ENCODE results near the gene CAMK2G. TPM values are rescaled to one million over a fixed set of nuclear protein-coding genes. Genes with fewer than 3 reads are reported as not detected.

Gene CAMK2G
- total and polyA plus RNA-seq, 2 experiments from 2014 or later, result 24.3 to 25.7 TPM

DNA sequence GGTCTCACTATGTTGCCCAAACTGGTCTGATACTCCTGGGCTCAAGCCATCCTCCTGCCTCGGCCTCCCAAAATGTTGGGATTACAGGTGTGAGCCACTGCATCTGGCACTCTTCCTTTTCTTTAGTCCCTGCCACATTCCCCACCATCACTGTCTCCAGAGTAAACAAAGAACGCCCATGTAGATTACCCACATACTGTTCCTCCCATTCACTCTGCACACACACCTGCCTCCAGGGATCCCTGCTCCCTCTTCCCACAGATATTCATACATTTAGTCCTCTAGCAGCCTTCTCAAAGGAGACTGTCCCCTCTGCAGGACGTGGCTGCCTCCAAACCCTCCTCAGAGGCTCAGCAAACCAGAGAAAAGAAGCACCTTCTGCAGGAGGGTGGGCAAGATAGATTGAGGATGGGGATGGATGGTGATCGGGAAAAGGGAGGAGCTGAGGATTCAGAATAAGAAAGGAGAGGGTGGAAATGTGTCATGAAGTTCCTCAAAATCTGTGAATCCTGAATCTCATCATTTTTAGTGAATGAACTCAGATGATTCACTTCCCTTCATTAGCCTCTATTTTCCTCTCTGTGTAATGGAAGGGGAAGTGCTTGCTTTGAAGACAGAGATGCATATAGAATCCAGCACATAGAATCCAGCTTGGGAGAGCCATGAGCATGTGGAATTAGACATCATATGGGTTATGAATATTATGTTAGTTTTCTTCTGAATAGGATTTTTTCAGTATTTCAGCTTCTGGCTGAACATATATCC is 31.1 kb upstream of the CAMK2G start:
- no peaks in the 10 kb centered on the region for H3K9me2 ChIP-seq (ENCODE audit: insufficient read depth)
- no peaks in the 10 kb centered on the region for H4K20me1 ChIP-seq (ENCODE audit: insufficient read depth)
- H3K27me3 ChIP-seq (replicated peaks; ENCODE audit: insufficient read depth), result no peaks in the 10 kb centered on the region
- no peak overlapping the region for H2AFZ ChIP-seq
- H3F3A ChIP-seq (ENCODE audit: insufficient read depth), result peaks cover 50% of the 10 kb centered on the region
- in situ Hi-C loops (cut with MboI), result no loop called here
- DNase-seq, result peak; percentile 33
- no peak overlapping the region for H3K4me2 ChIP-seq (ENCODE audit: unreplicated experiment)
- no peaks in the 10 kb centered on the region for H3K36me3 ChIP-seq (ENCODE audit: low read depth)
- H3K27ac ChIP-seq, result peak overlapping the region; percentile 96; the same call in 1 of the 2 replicates
- H3K4me1 ChIP-seq (ENCODE audit: insufficient read depth), result peaks cover 47% of the 10 kb centered on the region
- 65 to 66% methylated on average over 4 of the region's 4 CpGs for WGBS, 2 experiments (ENCODE audit: low coverage in 1 of 2, low lambda C conversion rate in 2 of 2, missing lambda C conversion rate in 2 of 2)
- TF ChIP-seq EZH2phosphoT487 (IDR thresholded peaks at IDR 0.05; ENCODE audit: insufficient read depth, low read depth) (no peak), EZH2 (IDR thresholded peaks at IDR 0.05; ENCODE audit: insufficient read depth, poor library complexity, severe bottlenecking) (no peak)
- H3K9me3 ChIP-seq (ENCODE audit: low read depth), result no peaks in the 10 kb centered on the region
- no peak overlapping the region for H3K4me3 ChIP-seq
- H3K9ac ChIP-seq, result no peak overlapping the region
- no peaks in the 10 kb centered on the region for H3K79me2 ChIP-seq (ENCODE audit: insufficient read depth)

DNA sequence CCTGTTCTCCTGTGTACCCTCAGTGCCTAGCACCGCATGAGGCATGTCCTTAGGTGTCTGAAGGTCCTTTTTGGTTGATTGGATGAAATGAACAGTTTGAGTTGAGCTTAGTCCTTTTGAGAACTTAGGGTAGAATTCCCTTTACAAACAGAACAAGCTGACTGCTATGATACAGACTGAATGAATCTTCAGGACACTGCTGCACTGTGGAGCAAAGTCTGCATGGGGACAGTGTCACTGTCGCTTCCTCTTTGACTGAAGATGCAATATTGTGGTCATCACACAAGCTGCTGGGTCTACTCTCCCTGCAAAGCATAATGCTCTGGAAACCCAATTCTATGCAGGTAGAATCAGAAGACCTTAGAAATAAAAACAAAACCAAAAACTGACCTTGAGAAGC is 28.0 kb upstream of the CAMK2G start:
- Histone ChIP-seq H3K27me3 (replicated peaks; ENCODE audit: insufficient read depth) (no peaks in the 10 kb centered on the region), H3K36me3 (ENCODE audit: low read depth) (no peaks in the 10 kb centered on the region), H3K79me2 (ENCODE audit: insufficient read depth) (no peaks in the 10 kb centered on the region), H3K4me2 (ENCODE audit: unreplicated experiment) (no peak overlapping the region), H3K9me2 (ENCODE audit: insufficient read depth) (no peaks in the 10 kb centered on the region), H2AFZ (no peak overlapping the region), H3K9ac (no peak overlapping the region), H3K9me3 (ENCODE audit: low read depth) (no peaks in the 10 kb centered on the region), H3K4me3 (no peak overlapping the region), H3K4me1 (ENCODE audit: insufficient read depth) (peaks cover 33% of the 10 kb centered on the region), H3K27ac (no peak overlapping the region), H3F3A (ENCODE audit: insufficient read depth) (peaks cover 39% of the 10 kb centered on the region), H4K20me1 (ENCODE audit: insufficient read depth) (no peaks in the 10 kb centered on the region)
- 97 to 99% methylated on average over 2 of the region's 2 CpGs for WGBS, 2 experiments (ENCODE audit: low coverage in 1 of 2, low lambda C conversion rate in 2 of 2, missing lambda C conversion rate in 2 of 2)
- in situ Hi-C loops (cut with MboI), result no loop called here
- no peak for TF ChIP-seq EZH2phosphoT487 (IDR thresholded peaks at IDR 0.05; ENCODE audit: insufficient read depth, low read depth)
- TF ChIP-seq EZH2 (IDR thresholded peaks at IDR 0.05; ENCODE audit: insufficient read depth, poor library complexity, severe bottlenecking), result no peak
- no peak for DNase-seq

DNA sequence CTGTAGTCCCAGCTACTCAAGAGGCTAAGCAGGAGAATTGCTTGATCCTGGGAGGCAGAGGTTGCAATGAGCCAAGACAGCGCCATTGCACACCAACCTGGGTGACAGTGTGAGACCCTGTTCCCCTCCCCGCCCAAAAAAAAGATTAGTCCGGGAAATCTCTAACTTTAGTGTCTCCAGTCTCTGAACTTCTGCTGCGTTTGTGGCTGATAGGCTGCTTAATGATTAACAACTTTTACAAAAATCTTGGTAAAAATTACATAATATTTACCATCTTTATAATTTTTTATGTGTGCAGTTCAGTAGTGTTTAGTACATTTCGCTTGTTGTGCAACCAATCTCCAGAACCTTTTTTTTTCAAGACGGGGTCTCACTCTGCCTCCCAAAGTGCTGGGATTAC is 26.9 kb upstream of the CAMK2G start:
- H3K9ac ChIP-seq, result no peak overlapping the region
- H3K9me3 ChIP-seq (ENCODE audit: low read depth), result no peaks in the 10 kb centered on the region
- no peaks in the 10 kb centered on the region for H3K79me2 ChIP-seq (ENCODE audit: insufficient read depth)
- H4K20me1 ChIP-seq (ENCODE audit: insufficient read depth), result no peaks in the 10 kb centered on the region
- H2AFZ ChIP-seq, result no peak overlapping the region
- TF ChIP-seq EZH2 (IDR thresholded peaks at IDR 0.05; ENCODE audit: insufficient read depth, poor library complexity, severe bottlenecking) (no peak), EZH2phosphoT487 (IDR thresholded peaks at IDR 0.05; ENCODE audit: insufficient read depth, low read depth) (no peak)
- no peaks in the 10 kb centered on the region for H3K27me3 ChIP-seq (replicated peaks; ENCODE audit: insufficient read depth)
- H3K4me3 ChIP-seq, result no peak overlapping the region
- no peak overlapping the region for H3K4me2 ChIP-seq (ENCODE audit: unreplicated experiment)
- peaks cover 27% of the 10 kb centered on the region for H3K4me1 ChIP-seq (ENCODE audit: insufficient read depth)
- WGBS, 2 experiments (ENCODE audit: low coverage in 1 of 2, low lambda C conversion rate in 2 of 2, missing lambda C conversion rate in 2 of 2), result 79 to 81% methylated on average over 6 of the region's 6 CpGs
- no peak for DNase-seq
- no peak overlapping the region for H3K27ac ChIP-seq
- H3K36me3 ChIP-seq (ENCODE audit: low read depth), result no peaks in the 10 kb centered on the region
- peaks cover 34% of the 10 kb centered on the region for H3F3A ChIP-seq (ENCODE audit: insufficient read depth)
- no peaks in the 10 kb centered on the region for H3K9me2 ChIP-seq (ENCODE audit: insufficient read depth)
- in situ Hi-C loops (cut with MboI), result no loop called here

DNA sequence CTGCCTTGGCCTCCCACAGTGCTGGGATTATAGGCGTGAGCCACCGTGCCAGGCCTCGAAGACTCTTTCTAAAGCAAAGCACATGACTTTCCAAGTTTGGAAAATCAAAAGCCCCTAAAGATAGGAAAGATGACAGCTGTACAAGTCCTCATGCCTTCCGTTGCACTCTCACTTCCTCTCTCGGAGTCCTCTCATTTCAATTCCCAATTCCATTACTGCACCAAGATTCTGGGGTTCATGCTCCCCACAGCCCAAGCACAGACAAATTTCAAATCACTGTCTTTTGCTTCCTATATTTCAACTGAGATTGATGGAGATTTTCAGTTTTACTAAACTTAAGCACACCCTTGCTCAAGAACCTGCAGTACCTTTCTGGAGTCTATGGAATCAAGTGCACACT is 25.7 kb upstream of the CAMK2G start:
- in situ Hi-C loops (cut with MboI), result no loop called here
- Histone ChIP-seq H3K4me2 (ENCODE audit: unreplicated experiment) (no peak overlapping the region), H3K36me3 (ENCODE audit: low read depth) (no peaks in the 10 kb centered on the region), H4K20me1 (ENCODE audit: insufficient read depth) (no peaks in the 10 kb centered on the region), H2AFZ (no peak overlapping the region), H3K9me3 (ENCODE audit: low read depth) (no peaks in the 10 kb centered on the region), H3F3A (ENCODE audit: insufficient read depth) (peaks cover 25% of the 10 kb centered on the region), H3K9ac (no peak overlapping the region), H3K79me2 (ENCODE audit: insufficient read depth) (no peaks in the 10 kb centered on the region), H3K27me3 (replicated peaks; ENCODE audit: insufficient read depth) (no peaks in the 10 kb centered on the region), H3K9me2 (ENCODE audit: insufficient read depth) (no peaks in the 10 kb centered on the region), H3K4me3 (no peak overlapping the region), H3K27ac (no peak overlapping the region), H3K4me1 (ENCODE audit: insufficient read depth) (peaks cover 18% of the 10 kb centered on the region)
- 89 to 91% methylated on average over 5 of the region's 5 CpGs for WGBS, 2 experiments (ENCODE audit: low coverage in 1 of 2, low lambda C conversion rate in 2 of 2, missing lambda C conversion rate in 2 of 2)
- no peak for TF ChIP-seq EZH2 (IDR thresholded peaks at IDR 0.05; ENCODE audit: insufficient read depth, poor library complexity, severe bottlenecking)
- TF ChIP-seq EZH2phosphoT487 (IDR thresholded peaks at IDR 0.05; ENCODE audit: insufficient read depth, low read depth), result no peak
- DNase-seq, result no peak
